Gastrocnemius medialis (tissue), 4 donors: ENCODE results near the gene PGAM5. TPM values are rescaled to one million over a fixed set of nuclear protein-coding genes. Genes with fewer than 3 reads are reported as not detected.

Experiments
- ATAC-seq, 2 donors: fragments of 150-250 bp; one replicate each; pipeline ENCODE4 v1.9.1; 2016
- DNase-seq, 2 donors: peaks; one replicate each; pipeline ENCODE4 v3.0.0-alpha.2; 2019
- H3K27ac ChIP-seq, 4 donors: fragments of 200-600 bp; sonication (generic); 1 replicate in 1 of 4; 2 replicates in 3 of 4; pipeline ENCODE4 v1.5.1; 2016 to 2018; ENCODE audit warnings: mild to moderate bottlenecking in 2 of 4, moderate library complexity in 1 of 4
- H3K27me3 ChIP-seq, 3 donors: fragments of 200-600 bp; sonication (generic) in 2 of 3; 1 replicate in 1 of 3; 2 replicates in 2 of 3; pipeline versions ENCODE4 v1.5.1 to v1.6.0; 2016 to 2019; ENCODE audit warnings: mild to moderate bottlenecking in 1 of 3, moderate library complexity in 1 of 3
- H3K36me3 ChIP-seq, 2 donors: fragments of 200-600 bp; sonication (generic) in 1 of 2; one replicate each; pipeline ENCODE4 v1.5.1; 2017 to 2018
- H3K4me1 ChIP-seq, 2 donors: fragments of 200-600 bp; sonication (generic) in 1 of 2; one replicate each; pipeline ENCODE4 v1.5.1; 2016 to 2017; ENCODE audit warnings: mild to moderate bottlenecking in 2 of 2
- H3K4me3 ChIP-seq, 4 donors: fragments of 200-600 bp; sonication (generic) in 3 of 4; 1 replicate in 1 of 4; 2 replicates in 3 of 4; pipeline ENCODE4 v1.5.1; 2016 to 2019; ENCODE audit warnings: mild to moderate bottlenecking in 2 of 4
- H3K9me3 ChIP-seq, 3 donors: fragments of 200-600 bp; sonication (generic) in 2 of 3; 1 replicate in 1 of 3; 2 replicates in 2 of 3; pipeline ENCODE4 v1.5.1; 2016 to 2019
- POLR2A ChIP-seq, 2 donors: fragments of 450-650 bp; IDR thresholded peaks; one replicate each; pipeline ENCODE4 v1.6.1; 2017; ENCODE audit warnings: antibody characterized with exemption in 2 of 2, mild to moderate bottlenecking in 2 of 2, moderate library complexity in 2 of 2
- in situ Hi-C, 4 donors: fragments of 200-750 bp; cut with MboI; loops; one replicate each; pipeline versions ENCODE4 v1.15.0 to v1.8.0; 2017; ENCODE audit warnings: low sequenced_read_pairs in 4 of 4
- intact Hi-C: fragments of 100-400 bp; cut with DNase I; formaldehyde crosslinking; loops from one replicate; pipeline ENCODE4 v1.15.1; 2023; ENCODE audit warnings: low total_unique reads
- total RNA-seq, 4 donors: library from RNA; depleted of rRNA; stranded (reverse); fragments of >200 nt; gene quantifications; one replicate each; pipeline versions ENCODE4 v1.1.0 to v1.2.3, GENCODE V29; 2016
- TF ChIP-seq, protein P1 (sequence below), 5 experiments: fragments of 450-650 bp in 3 of 5; fragments of 200-600 bp in 2 of 5; sonication (generic) in 2 of 5; IDR thresholded peaks in 4 of 5; conservative IDR thresholded peaks in 1 of 5; 1 replicate in 4 of 5; 2 replicates in 1 of 5; pipeline ENCODE4 v1.5.1; 2016 to 2019; ENCODE audit warnings: antibody characterized with exemption in 5 of 5, mild to moderate bottlenecking in 3 of 5, moderate library complexity in 3 of 5

PGAM5 gene
- total RNA-seq, 4 donors from 2014 or later = 36.6 to 75.1 (median 62.8) TPM

DNA sequence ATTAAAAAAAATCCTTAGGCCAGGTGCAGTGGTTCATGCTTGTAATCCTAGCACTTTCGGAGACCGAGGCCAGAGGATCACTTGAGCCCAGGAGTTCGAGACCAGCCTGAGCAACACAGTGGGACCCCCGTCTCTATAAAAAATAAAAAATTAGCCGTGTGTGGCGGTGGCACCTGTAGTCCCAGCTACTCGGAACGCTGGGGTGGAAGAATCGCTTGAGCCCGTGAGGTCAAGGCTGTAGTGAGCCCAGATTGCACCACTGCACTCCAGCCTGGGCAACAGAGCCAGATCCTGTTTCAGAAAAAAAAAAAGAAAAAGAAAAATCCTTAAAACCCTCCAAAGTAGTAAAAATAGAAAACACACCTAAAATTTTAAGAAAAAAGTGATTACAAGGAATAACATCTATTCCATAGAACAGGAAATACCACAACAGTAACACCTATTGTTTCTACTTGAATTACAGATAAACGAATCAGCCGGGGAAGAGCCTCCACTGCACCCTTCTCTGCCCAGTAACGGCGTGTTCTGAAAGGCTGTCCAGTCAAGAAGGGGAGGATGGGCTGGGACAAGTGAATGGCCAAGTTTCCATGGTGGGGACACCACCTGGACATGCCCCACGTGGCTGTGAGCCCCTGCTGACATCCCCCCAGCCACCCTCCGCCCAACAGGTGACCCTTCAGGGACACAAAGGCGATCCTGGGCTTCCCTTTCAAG lies 41.3 kb upstream of the PGAM5 start:
- H3K4me3 ChIP-seq = no peak overlapping the region
- DNase-seq (no peak), ATAC-seq (no peak)
- intact Hi-C loops = no loop called here
- H3K27me3 ChIP-seq = no peaks in the 10 kb centered on the region
- in situ Hi-C loops = no loop called here
- TF ChIP-seq, protein P1, sequence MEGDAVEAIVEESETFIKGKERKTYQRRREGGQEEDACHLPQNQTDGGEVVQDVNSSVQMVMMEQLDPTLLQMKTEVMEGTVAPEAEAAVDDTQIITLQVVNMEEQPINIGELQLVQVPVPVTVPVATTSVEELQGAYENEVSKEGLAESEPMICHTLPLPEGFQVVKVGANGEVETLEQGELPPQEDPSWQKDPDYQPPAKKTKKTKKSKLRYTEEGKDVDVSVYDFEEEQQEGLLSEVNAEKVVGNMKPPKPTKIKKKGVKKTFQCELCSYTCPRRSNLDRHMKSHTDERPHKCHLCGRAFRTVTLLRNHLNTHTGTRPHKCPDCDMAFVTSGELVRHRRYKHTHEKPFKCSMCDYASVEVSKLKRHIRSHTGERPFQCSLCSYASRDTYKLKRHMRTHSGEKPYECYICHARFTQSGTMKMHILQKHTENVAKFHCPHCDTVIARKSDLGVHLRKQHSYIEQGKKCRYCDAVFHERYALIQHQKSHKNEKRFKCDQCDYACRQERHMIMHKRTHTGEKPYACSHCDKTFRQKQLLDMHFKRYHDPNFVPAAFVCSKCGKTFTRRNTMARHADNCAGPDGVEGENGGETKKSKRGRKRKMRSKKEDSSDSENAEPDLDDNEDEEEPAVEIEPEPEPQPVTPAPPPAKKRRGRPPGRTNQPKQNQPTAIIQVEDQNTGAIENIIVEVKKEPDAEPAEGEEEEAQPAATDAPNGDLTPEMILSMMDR (IDR thresholded peaks at IDR 0.05 in 4 of 5, conservative IDR thresholded peaks at IDR 0.05 in 1 of 5) = no peak
- no peak for TF ChIP-seq POLR2A (IDR thresholded peaks at IDR 0.05)
- no peaks in the 10 kb centered on the region for H3K4me1 ChIP-seq
- H3K36me3 ChIP-seq = peaks cover 0 to 71% of the 10 kb centered on the region in 2 donors
- no peak overlapping the region for H3K27ac ChIP-seq
- H3K9me3 ChIP-seq = no peaks in the 10 kb centered on the region

DNA sequence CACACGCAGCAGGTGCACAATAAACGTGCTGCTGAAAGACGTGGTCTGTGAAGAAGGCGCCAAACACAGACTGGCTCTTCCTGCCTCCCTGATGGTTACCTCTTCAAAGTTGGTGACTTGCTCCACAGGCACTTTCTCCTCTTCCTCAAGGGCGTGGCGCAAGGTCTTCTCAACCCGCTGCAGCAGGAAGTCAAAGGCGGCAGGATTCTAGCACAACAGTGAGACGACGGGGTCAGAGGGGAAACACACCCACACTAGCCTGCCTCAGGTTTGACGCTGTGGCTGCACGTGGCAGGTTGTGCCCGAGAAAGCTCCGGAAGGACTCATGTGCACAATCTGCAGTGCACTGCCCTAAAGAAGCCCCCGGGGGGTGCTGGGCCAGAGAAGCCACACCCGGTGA lies 38.5 kb upstream of the PGAM5 start:
- Histone ChIP-seq H3K4me3 (no peak overlapping the region), H3K36me3 (peaks cover 3 to 68% of the 10 kb centered on the region in 2 donors), H3K27ac (no peak overlapping the region), H3K27me3 (no peaks in the 10 kb centered on the region), H3K4me1 (no peaks in the 10 kb centered on the region), H3K9me3 (no peaks in the 10 kb centered on the region)
- DNase-seq (no peak), ATAC-seq (no peak)
- intact Hi-C loops (no loop called here), in situ Hi-C loops (no loop called here)
- TF ChIP-seq, protein P1 (IDR thresholded peaks at IDR 0.05 in 4 of 5, conservative IDR thresholded peaks at IDR 0.05 in 1 of 5) = no peak
- no peak for TF ChIP-seq POLR2A (IDR thresholded peaks at IDR 0.05)

DNA sequence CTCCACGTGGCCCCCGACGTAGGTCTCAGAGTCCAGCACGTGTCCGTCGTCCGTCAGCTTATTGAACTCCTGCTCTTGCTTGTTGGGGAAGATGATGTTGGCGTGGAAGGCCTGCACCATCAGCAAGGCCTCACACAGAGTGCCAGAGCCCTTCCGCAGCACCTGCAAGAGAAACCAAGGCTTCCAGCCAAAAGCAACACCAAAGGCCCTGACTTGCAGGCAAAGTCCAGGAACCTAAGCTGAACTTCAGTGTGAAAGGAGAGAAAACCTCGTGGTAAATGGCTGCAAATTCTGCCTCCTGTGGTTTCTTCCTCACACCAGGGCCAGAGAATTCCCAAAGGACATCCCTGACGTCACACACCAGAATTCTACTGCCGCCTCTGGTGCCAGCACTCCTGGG lies 38.0 kb upstream of the PGAM5 start:
- no peak for DNase-seq
- Histone ChIP-seq H3K27ac (no peak overlapping the region), H3K9me3 (no peaks in the 10 kb centered on the region), H3K4me1 (no peaks in the 10 kb centered on the region), H3K27me3 (no peaks in the 10 kb centered on the region), H3K4me3 (no peak overlapping the region), H3K36me3 (peaks cover 7 to 68% of the 10 kb centered on the region in 2 donors)
- ATAC-seq = no peak
- no peak for TF ChIP-seq POLR2A (IDR thresholded peaks at IDR 0.05)
- TF ChIP-seq, protein P1 (IDR thresholded peaks at IDR 0.05 in 4 of 5, conservative IDR thresholded peaks at IDR 0.05 in 1 of 5) = no peak
- in situ Hi-C loops = no loop called here
- intact Hi-C loops = no loop called here

DNA sequence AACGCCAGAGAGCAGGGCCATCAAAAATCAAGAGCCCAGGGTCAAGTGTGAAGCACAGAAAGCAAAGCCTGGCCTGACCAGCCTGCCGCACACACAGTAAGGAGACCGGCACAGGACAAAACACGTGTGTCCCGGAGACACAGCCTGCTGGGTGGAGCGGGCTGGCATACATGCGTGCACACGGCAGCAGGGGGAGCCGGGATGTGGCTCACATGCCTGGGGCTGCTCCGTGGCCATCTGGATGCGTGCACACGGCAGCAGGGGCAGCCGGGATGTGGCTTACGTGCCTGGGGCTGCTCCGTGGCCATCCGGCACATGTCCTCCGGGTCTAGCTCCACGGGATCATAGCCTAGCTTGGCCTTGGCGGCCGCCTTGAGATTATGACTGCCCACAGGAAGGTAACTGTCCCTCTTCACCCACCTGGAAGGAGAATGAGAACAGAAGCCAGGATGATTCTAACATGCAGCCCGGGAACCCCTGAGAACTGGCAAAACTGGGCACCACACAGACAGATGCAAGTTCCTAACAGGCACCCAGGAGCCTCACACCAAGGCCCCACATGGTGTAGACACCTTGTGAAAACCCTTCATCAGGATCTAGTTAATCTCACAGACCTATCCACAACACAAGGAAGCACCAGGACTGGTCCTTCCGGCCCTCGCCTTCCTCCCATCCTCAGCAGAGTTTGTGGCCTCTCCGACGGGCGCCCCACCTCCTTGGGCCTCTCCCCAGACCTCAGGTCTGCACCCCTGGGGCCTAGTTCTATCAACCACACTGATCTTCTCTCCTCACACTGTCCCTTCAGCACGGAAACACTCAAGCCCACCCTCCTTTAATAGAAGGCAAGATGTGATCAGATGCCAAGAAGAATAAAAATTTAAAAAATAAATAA lies 37.1 kb upstream of the PGAM5 start:
- Histone ChIP-seq H3K4me1 (no peaks in the 10 kb centered on the region), H3K4me3 (no peak overlapping the region), H3K27ac (no peak overlapping the region), H3K36me3 (peaks cover 7 to 66% of the 10 kb centered on the region in 2 donors), H3K27me3 (no peaks in the 10 kb centered on the region), H3K9me3 (no peaks in the 10 kb centered on the region)
- in situ Hi-C loops (no loop called here), intact Hi-C loops (no loop called here)
- ATAC-seq (no peak), DNase-seq (no peak)
- TF ChIP-seq, protein P1 (IDR thresholded peaks at IDR 0.05 in 4 of 5, conservative IDR thresholded peaks at IDR 0.05 in 1 of 5) = no peak
- TF ChIP-seq POLR2A (IDR thresholded peaks at IDR 0.05) = no peak
